Measurements from ENCODE around the gene ALOX15. TPM values are rescaled to one million over a fixed set of nuclear protein-coding genes. Genes with fewer than 3 reads are reported as not detected.
"Not testable (repeated sequence)": the region's sequence is repeated elsewhere in the genome, so short reads cannot be mapped to it uniquely, and the experiment has no call there.

ALOX15 gene
- total RNA-seq (under 1 TPM in 3 of 4 donors, not detected in 1; 0.28 to 0.81 (median 0.36) TPM), polyA plus RNA-seq (under 1 TPM in 2 of 3 donors, not detected in 1; 0.60 to 0.77 TPM)

DNA sequence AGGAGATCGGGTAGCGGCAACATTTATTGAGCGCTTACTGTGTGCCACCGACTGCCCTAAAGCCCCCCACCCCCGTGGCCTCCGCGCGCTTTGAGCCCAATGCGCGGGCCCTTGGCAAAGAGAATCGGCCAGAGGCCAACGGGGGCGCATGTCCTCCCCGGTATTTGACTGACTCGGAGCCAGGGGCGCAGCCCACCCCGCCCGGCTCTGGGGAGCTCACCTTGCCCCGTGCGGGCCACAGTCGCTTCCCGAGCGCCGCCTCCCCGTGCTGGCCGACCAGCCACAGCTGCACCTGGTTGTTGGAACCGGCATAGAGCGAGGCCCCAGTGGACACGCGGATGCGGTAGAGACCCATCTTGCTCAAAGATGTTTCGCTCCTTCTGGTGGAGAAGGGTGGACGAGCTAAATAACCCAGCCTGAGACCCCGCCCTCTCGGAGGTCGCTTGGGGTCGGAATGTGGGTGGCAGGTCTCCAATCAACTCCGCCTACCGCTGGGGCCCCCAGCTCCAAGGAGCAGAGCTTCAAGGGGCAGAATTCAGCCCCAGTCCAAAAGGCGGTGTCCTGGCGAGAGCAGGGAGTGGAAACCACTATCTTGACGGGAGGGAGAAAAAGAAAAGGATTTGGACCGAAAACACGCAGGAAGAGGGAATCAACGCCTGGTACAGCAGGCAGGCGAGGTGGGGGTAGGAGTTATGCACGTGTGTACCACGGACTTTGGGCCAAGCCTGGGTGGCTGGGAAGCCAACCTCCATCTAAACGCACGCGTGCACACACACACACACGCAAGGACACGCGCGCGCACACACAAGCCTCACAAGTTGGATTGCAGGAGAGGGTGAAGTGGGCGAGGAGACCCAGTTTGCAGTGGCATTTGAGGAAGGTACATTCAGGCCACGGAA is at the start of gene ALOX15:
ALOX15 (minus strand) TSS at position 382 of the 899 bp plus-strand sequence; CDS start at position 355, 27 bp downstream.
- 10% methylated on average over 58 of the region's 58 CpGs for WGBS, 2 donors
- no peak for DNase-seq
- H3K36me3 ChIP-seq: no peaks in the 10 kb centered on the region
- no peaks in the 10 kb centered on the region for H3K9me3 ChIP-seq
- H3K4me1 ChIP-seq: peaks cover 0 to 8% (median 6%) of the 10 kb centered on the region in 4 donors
- intact Hi-C loops (cut with DNase I): no loop called here
- TF ChIP-seq EP300 (IDR thresholded peaks at IDR 0.05) (no peak), CTCF (IDR thresholded peaks at IDR 0.05) (no peak), POLR2A (IDR thresholded peaks at IDR 0.05) (no peak)
- H3K4me3 ChIP-seq: peak within 1 kb of the TSS in 1 of 4 donors; percentile 15
- no peak within 1 kb of the TSS for H3K27ac ChIP-seq
- H3K27me3 ChIP-seq: peaks cover 12 to 59% (median 39%) of the 10 kb centered on the region in 3 donors

- Histone ChIP-seq H3K4me3 (no peak overlapping the region), H3K27me3 (no peaks in the 10 kb centered on the region), H3K4me1 (peaks cover 0 to 7% (median 0%) of the 10 kb centered on the region in 4 donors), H3K36me3 (peaks cover 0 to 21% (median 0%) of the 10 kb centered on the region in 4 donors), H3K9me3 (no peaks in the 10 kb centered on the region), H3K27ac (no peak overlapping the region)
- TF ChIP-seq POLR2AphosphoS5 (IDR thresholded peaks at IDR 0.05) (no peak), CTCF (IDR thresholded peaks at IDR 0.05) (no peak), POLR2A (IDR thresholded peaks at IDR 0.05) (no peak)
- intact Hi-C loops (cut with DNase I): no loop called here
- no peak for DNase-seq
- 39 to 78% methylated on average over 2 of the region's 2 CpGs for WGBS, 2 donors
Observed at GRCh38 chr17:4690745-4691144, 49.3 kb upstream of the ALOX15 start.

DNA sequence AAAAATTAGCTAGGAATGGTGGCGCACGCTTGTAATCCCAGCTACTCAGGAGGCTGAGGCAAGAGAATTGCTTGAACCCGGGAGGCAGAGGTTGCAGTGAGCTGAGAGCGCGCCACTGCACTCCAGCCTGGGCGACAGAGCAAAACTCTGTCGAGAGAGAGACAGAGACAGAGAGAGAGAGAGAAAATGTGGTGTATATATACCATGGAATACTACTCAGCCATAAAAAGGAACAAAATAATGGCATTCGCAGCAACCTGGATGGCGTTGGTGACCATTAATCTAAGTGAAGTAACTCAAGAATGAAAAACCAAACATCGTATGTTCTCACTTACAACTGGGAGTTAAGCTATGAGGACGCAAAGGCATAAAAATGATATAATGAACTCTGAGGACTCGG is 48.4 kb upstream of the ALOX15 start:
- H3K4me1 ChIP-seq; H3K27me3 ChIP-seq; H3K9me3 ChIP-seq; DNase-seq; intact Hi-C loops (cut with DNase I); H3K27ac ChIP-seq; H3K4me3 ChIP-seq: not testable (repeated sequence)
- peaks cover 0 to 21% (median 0%) of the 10 kb centered on the region in 4 donors for H3K36me3 ChIP-seq
- 90 to 93% methylated on average over 12 of the region's 12 CpGs for WGBS, 2 donors

GRCh38 chr17:4683739-4684138 is 42.3 kb upstream of the ALOX15 start:
- DNase-seq: peak; percentile 73
- H3K4me3 ChIP-seq; H3K27me3 ChIP-seq; H3K4me1 ChIP-seq; intact Hi-C loops (cut with DNase I); H3K9me3 ChIP-seq: not testable (repeated sequence)
- peaks cover 13 to 40% (median 23%) of the 10 kb centered on the region in 4 donors for H3K36me3 ChIP-seq
- H3K27ac ChIP-seq: peak overlapping the region in 3 of 4 donors; percentile 41 to 67 (median 67)
- 92 to 96% methylated on average over 5 of the region's 5 CpGs for WGBS, 2 donors

- 88 to 94% methylated on average over 7 of the region's 7 CpGs for WGBS, 2 donors
- H3K27ac ChIP-seq: no peak overlapping the region
- H3K4me3 ChIP-seq: no peak overlapping the region
- H3K9me3 ChIP-seq: no peaks in the 10 kb centered on the region
- no peaks in the 10 kb centered on the region for H3K27me3 ChIP-seq
- intact Hi-C loops (cut with DNase I): no loop called here
- H3K4me1 ChIP-seq: no peaks in the 10 kb centered on the region
- no peak for DNase-seq
- no peak for TF ChIP-seq POLR2AphosphoS5 (IDR thresholded peaks at IDR 0.05)
- H3K36me3 ChIP-seq: peaks cover 28 to 78% (median 51%) of the 10 kb centered on the region in 4 donors
Observed at GRCh38 chr17:4679658-4680057, 38.2 kb upstream of the ALOX15 start.

DNA sequence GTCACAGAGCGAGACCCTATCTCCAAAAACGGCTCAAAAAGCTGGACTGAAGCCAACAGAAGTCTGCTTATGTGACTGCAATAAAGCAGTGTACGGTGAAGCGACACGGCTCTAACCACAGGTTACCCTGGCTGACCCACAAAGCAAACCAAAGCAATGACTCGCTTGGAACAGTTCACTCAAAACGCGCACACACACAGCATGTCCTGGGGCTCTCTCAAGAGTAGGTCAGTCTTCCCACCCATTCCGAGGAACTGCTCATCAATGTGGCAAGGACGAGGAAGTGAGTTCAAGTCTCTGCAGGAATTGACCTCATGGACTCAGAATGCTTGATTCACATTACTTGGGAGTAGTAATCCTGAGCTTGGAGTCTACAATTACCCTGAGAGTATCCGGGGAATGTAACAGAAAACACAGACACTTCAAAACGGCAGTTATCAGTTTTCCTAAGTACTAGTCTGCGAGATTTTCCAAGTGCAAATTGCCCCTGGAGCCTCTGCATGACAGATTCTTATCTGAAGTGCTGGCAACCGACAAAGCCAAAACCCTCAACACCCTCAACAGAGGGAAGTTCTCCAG is 37.1 kb upstream of the ALOX15 start:
- TF ChIP-seq EP300 (IDR thresholded peaks at IDR 0.05) (no peak), POLR2AphosphoS5 (IDR thresholded peaks at IDR 0.05) (no peak), CTCF (IDR thresholded peaks at IDR 0.05) (no peak)
- Histone ChIP-seq H3K27ac (no peak overlapping the region), H3K9me3 (no peaks in the 10 kb centered on the region), H3K4me1 (no peaks in the 10 kb centered on the region), H3K27me3 (no peaks in the 10 kb centered on the region), H3K4me3 (no peak overlapping the region), H3K36me3 (peaks cover 29 to 89% (median 62%) of the 10 kb centered on the region in 4 donors)
- intact Hi-C loops (cut with DNase I): no loop called here
- DNase-seq: no peak
- 61 to 78% methylated on average over 14 of the region's 14 CpGs for WGBS, 2 donors
